NCI-H2171 (cell line): Measurements from ENCODE around the gene PBX3.
A peak's percentile ranks its signal among the peaks of the same experiment; 100 is the strongest.

ENCODE experiments used
- DNase-seq: peaks from one replicate; lab custom pipeline; 2025; lab: John Stamatoyannopoulos, UW

The PBX3 gene

GRCh38 chr9:125997196-125997823, 250.1 kb downstream of the PBX3 start:
- DNase-seq = peak; percentile 75

- DNase-seq = no peak
Observed at GRCh38 chr9:125998837-125999503, 251.8 kb downstream of the PBX3 start.

GRCh38 chr9:125999504-125999881, 252.3 kb downstream of the PBX3 start:
- DNase-seq = no peak

GRCh38 chr9:126000256-126000655, 253.1 kb downstream of the PBX3 start:
- no peak for DNase-seq

- DNase-seq = no peak
Observed at GRCh38 chr9:126000731-126001580, 253.8 kb downstream of the PBX3 start.

- no peak for DNase-seq
Observed at GRCh38 chr9:126001581-126002225, 254.5 kb downstream of the PBX3 start.

DNA sequence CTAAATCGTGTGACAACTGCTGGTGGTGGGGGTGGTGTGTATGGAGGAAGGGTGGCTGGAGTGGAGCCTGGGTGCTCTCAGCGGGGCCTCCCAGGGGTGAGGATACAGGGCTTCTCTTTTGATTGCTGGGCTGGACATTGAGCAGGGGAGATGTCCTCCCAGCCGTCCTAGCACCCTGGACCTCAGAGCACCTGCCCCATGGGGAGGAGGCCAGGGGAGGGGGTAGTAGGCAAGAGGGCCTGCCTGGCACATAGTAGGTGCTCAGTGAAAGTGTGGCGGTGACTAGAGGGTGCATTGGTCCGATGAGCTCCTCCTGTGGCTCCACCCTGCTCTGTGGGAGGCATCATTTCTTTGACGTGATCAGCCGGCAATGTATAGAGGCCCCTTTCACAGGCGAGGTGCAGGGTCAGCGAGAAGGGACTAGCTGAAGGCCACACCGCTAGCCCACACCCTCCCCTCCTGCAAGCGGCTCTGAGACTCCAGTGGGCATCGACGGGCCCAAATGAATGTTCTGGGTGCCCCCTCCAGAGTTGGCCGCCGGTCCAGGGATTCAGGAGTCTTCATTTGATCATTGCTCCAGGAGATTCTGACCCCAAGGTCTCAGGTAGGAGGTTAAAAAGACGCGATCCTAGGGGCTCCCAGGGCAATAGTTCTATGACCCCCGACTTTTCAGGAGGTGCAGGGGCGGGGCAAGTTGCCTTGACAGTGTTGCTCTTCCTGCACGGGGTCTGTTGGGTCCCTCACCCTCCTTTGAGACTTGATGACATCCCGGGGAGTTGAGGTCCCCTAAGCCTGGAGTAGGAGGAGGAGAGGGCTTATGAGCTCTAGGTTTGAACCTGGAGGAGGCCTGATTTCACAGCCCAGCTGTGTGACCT, 255.5 kb downstream of the PBX3 start:
- DNase-seq = no peak

- no peak for DNase-seq
Observed at GRCh38 chr9:126009047-126009446, 261.9 kb downstream of the PBX3 start.

DNA sequence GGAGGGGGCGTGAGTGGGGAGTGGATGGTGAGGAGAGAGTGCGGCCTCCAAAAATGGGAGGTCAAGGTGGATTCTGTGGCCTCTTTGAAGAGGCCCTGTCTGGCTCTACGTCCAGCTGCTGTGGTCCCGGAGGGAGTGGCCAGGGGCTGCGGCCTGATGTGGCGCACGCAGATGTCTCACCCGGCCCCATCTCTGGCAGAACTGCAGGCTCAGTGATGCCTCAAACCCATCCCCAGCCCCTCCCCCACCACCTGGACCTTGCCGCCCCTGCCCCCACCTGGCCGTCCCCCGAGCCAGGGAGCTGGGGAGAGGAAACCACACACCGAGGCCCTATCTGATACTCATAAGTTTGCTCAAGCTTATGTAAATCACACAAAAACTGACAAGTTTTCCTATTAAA, 267.6 kb downstream of the PBX3 start:
- no peak for DNase-seq

DNA sequence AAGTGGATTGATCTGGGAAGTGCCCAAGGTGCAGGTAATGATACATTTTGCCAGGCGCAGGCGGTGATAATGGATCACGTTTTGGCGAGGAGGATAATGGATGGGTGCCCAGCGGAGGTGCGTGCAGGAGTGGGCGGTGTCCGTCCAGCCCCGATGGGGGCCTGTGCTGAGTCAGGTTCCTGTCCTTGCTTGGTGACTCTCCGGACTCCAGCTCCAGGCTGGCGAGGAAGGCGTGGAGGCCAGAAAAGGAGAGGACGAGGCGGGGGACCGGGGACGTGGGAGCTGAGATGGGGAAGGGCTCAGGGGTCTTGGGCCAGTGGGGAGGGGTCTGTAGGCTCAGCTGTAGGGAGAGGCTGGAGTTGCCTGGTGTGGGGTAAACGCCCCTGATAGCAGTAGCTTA, 268.3 kb downstream of the PBX3 start:
- no peak for DNase-seq

DNA sequence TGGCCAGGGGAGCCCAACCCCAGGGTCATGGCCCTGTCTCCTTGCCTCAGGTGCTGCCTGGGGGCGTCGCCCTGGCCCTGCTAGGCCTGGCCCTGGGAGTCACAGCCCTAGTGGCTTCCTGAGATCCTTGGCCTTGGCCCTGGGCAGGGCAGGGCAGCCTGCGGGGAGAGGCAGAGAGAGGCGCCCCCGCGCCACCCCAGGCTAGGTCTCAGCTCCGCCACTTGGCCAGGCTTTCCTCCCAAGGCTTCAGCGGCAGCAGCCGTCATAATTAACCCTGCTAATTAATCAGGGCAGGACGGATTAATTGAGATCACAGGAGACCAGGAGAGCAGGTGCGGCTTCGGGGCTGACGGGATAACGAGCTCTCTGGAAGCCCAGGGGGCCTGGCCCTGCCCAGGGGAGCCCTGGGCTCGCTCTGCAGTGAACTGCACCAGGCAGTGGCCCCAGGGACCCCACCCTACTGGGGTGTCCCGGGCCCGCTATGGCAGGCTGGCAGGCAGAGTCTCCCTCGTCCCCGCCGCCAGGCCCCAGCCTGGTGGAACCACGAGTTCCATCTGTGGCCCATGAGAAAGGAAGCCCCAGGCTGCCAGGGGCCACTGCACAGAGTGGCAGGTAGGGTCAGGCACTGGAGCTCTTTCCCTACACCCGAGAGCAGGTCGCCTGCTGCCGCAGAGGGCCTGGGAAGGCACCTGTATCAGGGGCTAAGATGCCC, 269.6 kb downstream of the PBX3 start:
- DNase-seq = peak; percentile 6
